Activated B cell treated with CpG ODN at 0.5 μM for 24 hours (primary cell): ENCODE results near the gene CNGA2. TPM values are rescaled to one million over a fixed set of nuclear protein-coding genes. Genes with fewer than 3 reads are reported as not detected.

Experiments used
- ATAC-seq: fragments of 200-7000 bp; cut with Tn5 transposase; one replicate; pipeline ENCODE4 v1.10.0; 2021; ENCODE audit warnings: low read depth, mild to moderate bottlenecking, moderate library complexity
- CTCF ChIA-PET: fragments of 350-600 bp; sonication (Branson Sonifier 250); formaldehyde crosslinking; loops from one replicate; lab custom pipeline; 2021; ENCODE audit warnings: antibody characterized with exemption; lab: Charles Lee
- POLR2A ChIA-PET: fragments of 350-600 bp; sonication (Branson Sonifier 250); formaldehyde crosslinking; loops from one replicate; lab custom pipeline; 2021; ENCODE audit warnings: antibody characterized with exemption; lab: Charles Lee
- DNase-seq: peaks from one replicate; pipeline ENCODE4 v3.0.0; 2022
- H3K27ac Mint-ChIP-seq: one replicate; pipeline ENCODE4 v1.8.0; 2020; ENCODE audit warnings: mixed read lengths
- H3K27me3 Mint-ChIP-seq: one replicate; pipeline ENCODE4 v1.8.0; 2021; ENCODE audit warnings: mixed read lengths
- H3K36me3 Mint-ChIP-seq: one replicate; pipeline ENCODE4 v1.8.0; 2021; ENCODE audit warnings: low read depth, mixed read lengths
- H3K4me1 Mint-ChIP-seq: one replicate; pipeline ENCODE4 v1.8.0; 2021; ENCODE audit warnings: mixed read lengths
- H3K4me3 Mint-ChIP-seq: one replicate; pipeline ENCODE4 v1.8.0; 2020; ENCODE audit warnings: mild to moderate bottlenecking, mixed read lengths
- H3K9me3 Mint-ChIP-seq: one replicate; pipeline ENCODE4 v1.8.0; 2020; ENCODE audit warnings: mixed read lengths
- CTCF ChIP-seq: fragments of 200-600 bp; IDR thresholded peaks from one replicate; pipeline ENCODE4 v1.8.0; 2022; ENCODE audit warnings: antibody characterized with exemption, mild to moderate bottlenecking
- intact Hi-C: fragments of 100-400 bp; cut with micrococcal nuclease; formaldehyde crosslinking; loops from one replicate; pipeline ENCODE4 v1.15.1; 2024
- total RNA-seq: library from RNA; stranded (reverse); gene quantifications from 2 replicates; pipeline ENCODE4 v1.2.3, GENCODE V29; 2022

The CNGA2 gene
- total RNA-seq, 1 donor from 2014 or later = not detected

GRCh38 chrX:151726751-151727150 is 7.8 kb upstream of the CNGA2 start:
- POLR2A ChIA-PET = no interaction called here

GRCh38 chrX:151727346-151727745 is 7.2 kb upstream of the CNGA2 start:
- no peaks in the 10 kb centered on the region for H3K4me1 Mint-ChIP-seq
- H3K9me3 Mint-ChIP-seq = no peaks in the 10 kb centered on the region
- POLR2A ChIA-PET = no interaction called here
- H3K27me3 Mint-ChIP-seq = no peaks in the 10 kb centered on the region
- intact Hi-C loops = no loop called here
- no peaks in the 10 kb centered on the region for H3K36me3 Mint-ChIP-seq
- no peak overlapping the region for H3K27ac Mint-ChIP-seq
- no peak for DNase-seq
- CTCF ChIA-PET = no interaction called here
- H3K4me3 Mint-ChIP-seq = no peak overlapping the region
- no peak for ATAC-seq
- no peak for TF ChIP-seq CTCF

More at GRCh38 chrX:151726751-151727150, 7.8 kb upstream of the CNGA2 start:
- Mint-ChIP-seq H3K4me1 (no peaks in the 10 kb centered on the region), H3K36me3 (no peaks in the 10 kb centered on the region), H3K4me3 (no peak overlapping the region), H3K27me3 (no peaks in the 10 kb centered on the region), H3K27ac (no peak overlapping the region), H3K9me3 (no peaks in the 10 kb centered on the region)
- intact Hi-C loops = no loop called here
- no peak for TF ChIP-seq CTCF
- DNase-seq (no peak), ATAC-seq (no peak)
- CTCF ChIA-PET = no interaction called here

GRCh38 chrX:151729056-151729725 is 5.4 kb upstream of the CNGA2 start:
- Mint-ChIP-seq H3K9me3 (no peaks in the 10 kb centered on the region), H3K4me3 (no peak overlapping the region), H3K27me3 (no peaks in the 10 kb centered on the region), H3K4me1 (no peaks in the 10 kb centered on the region), H3K36me3 (no peaks in the 10 kb centered on the region), H3K27ac (no peak overlapping the region)
- CTCF ChIA-PET = no interaction called here
- no peak for ATAC-seq
- no peak for TF ChIP-seq CTCF
- POLR2A ChIA-PET = no interaction called here
- no peak for DNase-seq
- intact Hi-C loops = no loop called here

- no peak for ATAC-seq
- TF ChIP-seq CTCF = no peak
- intact Hi-C loops = no loop called here
Measured at GRCh38 chrX:151735219-151735618, 673 bp downstream of the CNGA2 start.

GRCh38 chrX:151736685-151737084 is 2.1 kb downstream of the CNGA2 start:
- POLR2A ChIA-PET = no interaction called here
- Mint-ChIP-seq H3K36me3 (no peaks in the 10 kb centered on the region), H3K27ac (no peak overlapping the region), H3K4me3 (no peak overlapping the region), H3K9me3 (no peaks in the 10 kb centered on the region), H3K4me1 (no peaks in the 10 kb centered on the region), H3K27me3 (peaks cover 4% of the 10 kb centered on the region)
- ATAC-seq (no peak), DNase-seq (no peak)
- intact Hi-C loops = no loop called here
- TF ChIP-seq CTCF = no peak
- CTCF ChIA-PET = no interaction called here

More at GRCh38 chrX:151735219-151735618, 673 bp downstream of the CNGA2 start:
- Mint-ChIP-seq H3K4me1 (no peaks in the 10 kb centered on the region), H3K4me3 (no peak overlapping the region), H3K27me3 (peaks cover 4% of the 10 kb centered on the region), H3K9me3 (no peaks in the 10 kb centered on the region), H3K27ac (no peak overlapping the region), H3K36me3 (no peaks in the 10 kb centered on the region)
- POLR2A ChIA-PET = no interaction called here
- CTCF ChIA-PET = no interaction called here
- DNase-seq = no peak
